Omental fat pad (tissue), 4 donors: ENCODE data around the gene RAB3IL1. TPM values are rescaled to one million over a fixed set of nuclear protein-coding genes. Genes with fewer than 3 reads are reported as not detected.

Experiments used
- ATAC-seq: fragments of 150-250 bp; one replicate; pipeline ENCODE4 v1.9.1; 2016; ENCODE audit warnings: mild to moderate bottlenecking, moderate library complexity; ENCODE audit not compliant: low FRiP score
- DNase-seq: peaks from one replicate; pipeline ENCODE4 v3.0.0-alpha.2; 2019; ENCODE audit warnings: low spot score
- CTCF ChIP-seq, 3 donors: fragments of 450-650 bp; IDR thresholded peaks; one replicate each; pipeline ENCODE4 v1.5.1; 2016 to 2017; ENCODE audit warnings: antibody characterized with exemption in 3 of 3, mild to moderate bottlenecking in 3 of 3, moderate library complexity in 2 of 3
- total RNA-seq, 4 donors: library from RNA; depleted of rRNA; stranded (reverse); fragments of >200 nt; gene quantifications; one replicate each; pipeline ENCODE4 v1.1.0, GENCODE V29; 2016

The RAB3IL1 gene
- total RNA-seq, 4 donors from 2014 or later: 18.5 to 37.8 (median 25.4) TPM

DNA sequence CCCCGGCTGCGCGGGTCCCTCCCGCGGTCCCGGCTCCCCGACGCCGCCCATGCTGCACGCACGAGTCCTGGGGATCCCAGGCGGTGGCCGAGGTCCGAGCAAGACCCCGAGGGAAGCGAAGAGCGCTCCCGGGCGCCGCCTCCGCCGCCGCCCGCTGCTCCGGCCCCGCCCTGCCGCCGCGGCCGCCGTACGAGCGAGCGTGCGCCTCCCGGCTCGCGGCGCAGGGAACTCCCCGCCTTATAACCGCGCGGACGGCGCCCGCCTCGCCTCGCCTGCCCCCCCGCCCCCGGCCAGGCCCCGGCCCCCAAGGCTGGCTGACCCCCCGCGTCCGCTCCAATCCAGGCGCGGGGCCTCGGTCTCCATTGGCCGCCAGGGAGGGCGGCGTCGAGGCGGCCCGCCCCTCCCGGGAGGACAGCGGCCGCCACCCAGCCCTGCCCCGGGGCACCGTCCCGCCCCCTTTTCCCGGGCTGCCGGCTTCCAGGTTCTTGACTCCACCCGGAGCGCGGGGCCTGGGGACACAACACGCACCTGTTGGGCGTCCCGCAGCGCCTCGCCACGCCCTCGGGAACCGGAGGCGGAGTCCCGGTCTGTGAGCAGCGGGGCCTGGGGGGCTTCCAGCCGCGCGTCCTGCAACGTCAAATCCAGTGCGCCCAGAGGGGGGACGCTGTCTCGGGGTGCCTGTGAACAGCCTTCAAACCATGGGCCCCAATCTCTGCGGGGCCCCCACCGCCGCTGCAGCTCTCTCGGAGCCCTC, 25.9 kb downstream of the RAB3IL1 start, which contains the start of gene FADS3:
TSS of gene FADS3 (minus strand) at position 215 of the 754 bp plus-strand sequence. CDS start at position 51, 164 bp downstream.
- DNase-seq: peak; percentile 55
- ATAC-seq: peak; percentile 85
- TF ChIP-seq CTCF (IDR thresholded peaks at IDR 0.05): no peak

- ATAC-seq: peak; percentile 41
- TF ChIP-seq CTCF (IDR thresholded peaks at IDR 0.05): no peak
- DNase-seq: peak; percentile 58
These were observed 26.6 kb downstream of the RAB3IL1 start for GRCh38 chr11:61890529-61891330.

DNA sequence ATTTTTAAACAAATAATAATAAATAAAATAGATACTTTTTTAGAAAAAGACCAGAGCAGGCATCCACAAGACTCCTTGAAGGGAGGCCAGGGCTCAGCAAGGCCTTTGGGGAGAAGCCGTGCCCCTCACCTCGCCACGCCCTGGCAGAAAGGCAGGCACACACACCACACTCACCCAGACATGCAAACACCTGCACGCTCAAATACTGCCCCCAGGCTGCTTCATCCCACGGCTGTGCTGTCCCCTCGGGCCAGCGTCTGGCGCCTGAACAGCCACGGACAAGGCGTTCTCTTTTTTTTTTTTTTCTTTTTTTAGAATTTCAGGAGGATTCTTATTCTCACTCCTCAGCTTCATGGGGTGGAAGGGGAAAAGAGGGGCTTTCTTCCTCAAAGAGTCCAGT, 27.5 kb downstream of the RAB3IL1 start:
- DNase-seq (no peak), ATAC-seq (no peak)
- no peak for TF ChIP-seq CTCF (IDR thresholded peaks at IDR 0.05)

- no peak for ATAC-seq
- no peak for TF ChIP-seq CTCF (IDR thresholded peaks at IDR 0.05)
- DNase-seq: no peak
These were observed 28.8 kb downstream of the RAB3IL1 start for GRCh38 chr11:61888590-61888989.

DNA sequence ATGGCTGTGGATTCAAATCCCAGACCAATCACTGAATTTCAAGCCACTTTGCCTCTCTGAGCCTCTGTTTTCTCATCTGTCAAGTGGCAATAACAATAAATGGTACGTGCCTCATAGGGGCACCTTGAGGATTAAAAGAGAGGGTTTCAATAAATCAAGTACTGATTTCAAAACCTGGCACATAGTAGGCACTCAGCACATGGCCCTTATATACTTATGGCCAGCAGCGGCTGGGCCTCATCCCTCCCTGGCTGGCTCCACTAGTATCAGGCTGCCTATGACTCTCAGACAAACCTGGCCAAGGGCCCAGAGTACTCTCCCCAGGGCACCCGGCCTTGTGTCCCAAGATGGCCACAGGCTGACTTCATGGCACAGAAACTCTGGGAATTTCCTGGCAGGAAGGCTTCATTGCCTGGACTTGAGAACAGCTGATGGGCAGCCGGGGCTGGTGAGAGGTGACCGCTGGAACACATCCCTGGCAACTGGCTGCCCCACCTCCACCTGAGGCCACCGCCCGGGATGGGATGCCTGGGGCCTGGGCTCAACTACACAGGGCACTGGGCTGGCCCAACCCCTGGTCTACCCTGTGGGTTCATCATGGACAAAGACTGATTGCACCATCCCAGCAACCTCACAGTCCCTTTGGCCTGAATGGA, 29.4 kb downstream of the RAB3IL1 start:
- no peak for TF ChIP-seq CTCF (IDR thresholded peaks at IDR 0.05)
- no peak for DNase-seq
- ATAC-seq: peak; percentile 3

DNA sequence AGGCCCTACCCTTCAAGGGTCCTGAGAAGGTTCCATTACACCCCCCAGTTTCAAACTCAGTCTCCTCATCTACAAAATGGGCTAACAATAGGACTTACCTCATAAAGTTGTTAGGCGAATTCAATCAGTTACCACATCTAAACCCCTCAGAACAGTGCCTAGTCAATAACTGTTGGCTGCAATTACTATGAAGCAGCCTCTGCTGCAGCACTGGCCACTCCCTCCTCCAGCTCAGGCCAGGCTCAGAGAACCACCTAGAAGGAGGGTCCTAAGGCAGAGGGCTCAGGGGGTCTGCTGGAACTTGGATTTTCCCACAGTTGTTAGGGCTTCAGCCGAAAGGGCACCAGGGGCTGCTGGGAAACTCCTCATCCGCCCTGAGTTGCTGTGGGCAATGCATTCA, 30.7 kb downstream of the RAB3IL1 start:
- ATAC-seq (no peak), DNase-seq (no peak)
- no peak for TF ChIP-seq CTCF (IDR thresholded peaks at IDR 0.05)
